K562 (cell line): ENCODE data around the gene ID2. TPM values are rescaled to one million over a fixed set of nuclear protein-coding genes. Genes with fewer than 3 reads are reported as not detected.
"Not testable (repeated sequence)": the region's sequence is repeated elsewhere in the genome, so short reads cannot be mapped to it uniquely, and the experiment has no call there.

ENCODE experiments used
- ATAC-seq: fragments of 200-7000 bp; cut with Tn5 transposase; 3 replicates; pipeline ENCODE4 v1.9.1; 2020; ENCODE audit warnings: moderate library complexity
- BruUV-seq: library from RNA; stranded (reverse); fragments of 400-500 nt; replicated peaks from 2 replicates; lab custom pipeline; 2021; lab: Mats Ljungman, UMichigan
- CTCF ChIA-PET: fragments of 300-600 bp; formaldehyde crosslinking; extraction: SDS; loops from one replicate; lab custom pipeline; 2021; ENCODE audit warnings: low intra/inter-chr PET ratio; lab: Yijun Ruan, JAX
- POLR2A ChIA-PET: fragments of 300-600, 350-650 bp; sonication (Branson Sonifier 250); formaldehyde crosslinking; extraction: SDS; loops from one replicate; lab custom pipeline; 2021; ENCODE audit warnings: antibody characterized with exemption, inconsistent platforms; lab: Yijun Ruan, JAX
- DNase-seq, 4 experiments: peaks; one replicate each; pipeline versions ENCODE4 v3.0.0 to v3.0.0-alpha.2; 2011 to 2018; ENCODE audit warnings: low spot score in 3 of 4, mixed read lengths in 3 of 4; ENCODE audit errors: extremely low read depth in 1 of 4
- FAIRE-seq: peaks from 2 replicates; lab custom pipeline; 2011; peaks lifted over from hg19 to GRCh38; lab: Jason Lieb, UNC
- H2AFZ ChIP-seq: 2 replicates; pipeline ENCODE4 v1.6.0; 2011; ENCODE audit warnings: low read depth, low read length, control low read depth, inconsistent platforms
- H3K27ac ChIP-seq: fragments of 200-600 bp; 3 replicates; pipeline ENCODE4 v1.8.0; 2011; ENCODE audit warnings: low read depth, mild to moderate bottlenecking, control low read depth, inconsistent platforms, low read length, moderate library complexity, mixed read lengths; ENCODE audit errors: extremely low read depth
- H3K27me3 ChIP-seq, 2 experiments: fragments of 300-600 bp in 1 of 2; 2 replicates in 1 of 2; 3 replicates in 1 of 2; pipeline versions ENCODE4 v1.6.0 to v1.8.0; 2011; ENCODE audit warnings: inconsistent platforms in 2 of 2, low read length in 2 of 2, mild to moderate bottlenecking in 1 of 2, mixed read lengths in 1 of 2, moderate library complexity in 1 of 2; ENCODE audit not compliant: control insufficient read depth in 2 of 2, insufficient read depth in 2 of 2
- H3K36me3 ChIP-seq: fragments of 300-600 bp; 3 replicates; pipeline ENCODE4 v1.8.0; 2011; ENCODE audit warnings: mild to moderate bottlenecking, low read length, inconsistent platforms; ENCODE audit not compliant: control insufficient read depth, insufficient read depth
- H3K4me1 ChIP-seq, 2 experiments: fragments of 200-600 bp in 1 of 2; replicated peaks in 1 of 2; 2 replicates in 1 of 2; 3 replicates in 1 of 2; pipeline versions ENCODE4 v1.5.1 to v1.8.0; 2011; ENCODE audit warnings: inconsistent platforms in 2 of 2, low read length in 2 of 2, mild to moderate bottlenecking in 1 of 2, mixed read lengths in 1 of 2, moderate library complexity in 1 of 2; ENCODE audit not compliant: control insufficient read depth in 2 of 2, insufficient read depth in 2 of 2
- H3K4me2 ChIP-seq: 2 replicates; pipeline ENCODE4 v1.6.1; 2011; ENCODE audit warnings: low read length, control low read depth, inconsistent platforms, mixed read lengths; ENCODE audit not compliant: insufficient read depth
- H3K4me3 ChIP-seq: fragments of 200-600 bp; sonication (generic), shearing (Covaris generic); 2 replicates; pipeline ENCODE4 v1.5.1; 2016; ENCODE audit warnings: control low read depth, inconsistent platforms
- H3K79me2 ChIP-seq: fragments of 200-600 bp; 3 replicates; pipeline ENCODE4 v1.8.0; 2011; ENCODE audit warnings: low read length, inconsistent platforms; ENCODE audit not compliant: control insufficient read depth, insufficient read depth
- H3K9ac ChIP-seq, 2 experiments: 2 replicates each; pipeline versions ENCODE4 v1.6.0 to v1.6.1; 2011; ENCODE audit warnings: low read depth in 2 of 2, low read length in 2 of 2, control low read depth in 1 of 2, inconsistent platforms in 1 of 2, mild to moderate bottlenecking in 1 of 2, mixed read lengths in 1 of 2; ENCODE audit not compliant: insufficient read depth in 1 of 2
- H3K9me1 ChIP-seq: one replicate; pipeline ENCODE4 v1.6.0; 2011; ENCODE audit warnings: inconsistent platforms, mild to moderate bottlenecking, low read length, moderate library complexity; ENCODE audit not compliant: control insufficient read depth, insufficient read depth
- H3K9me3 ChIP-seq: replicated peaks from 2 replicates; pipeline ENCODE4 v1.5.1; 2011; ENCODE audit warnings: low read depth, low read length, inconsistent platforms; ENCODE audit not compliant: control insufficient read depth, insufficient read depth
- H4K20me1 ChIP-seq: replicated peaks from 2 replicates; pipeline ENCODE4 v1.6.1; 2011; ENCODE audit warnings: low read length, inconsistent platforms, mixed read lengths; ENCODE audit not compliant: control insufficient read depth, insufficient read depth
- C11orf30 ChIP-seq: fragments of 450-650 bp; IDR thresholded peaks from 2 replicates; pipeline ENCODE4 v1.6.1; 2016; ENCODE audit warnings: low read depth, mild to moderate bottlenecking
- CEBPB ChIP-seq: fragments of 450-650 bp; IDR thresholded peaks from 2 replicates; pipeline ENCODE4 v1.6.1; 2016; ENCODE audit warnings: missing genetic modification characterization, missing compliant biosample characterization
- MEF2A ChIP-seq: IDR thresholded peaks from 2 replicates; pipeline ENCODE4 v1.6.1; 2011; ENCODE audit warnings: low read depth, mild to moderate bottlenecking, low read length, moderate library complexity; ENCODE audit not compliant: control insufficient read depth
- ZNF316 ChIP-seq: fragments of 450-650 bp; IDR thresholded peaks from 2 replicates; pipeline ENCODE4 v1.6.1; 2016
- WGBS: fragments of 100-300 bp; shearing (Covaris generic); methylation state at CpG from one replicate; pipeline ENCODE4 v1.1.6; 2016; ENCODE audit warnings: low coverage, mixed read lengths; ENCODE audit not compliant: insufficient coverage; ENCODE audit errors: missing lambda C conversion rate; 5-methylcytosine and 5-hydroxymethylcytosine counted together
- in situ Hi-C: fragments of 300-500 bp; cut with MboI; formaldehyde crosslinking; loops from 4 replicates; pipeline ENCODE4 v1.15.0; 2018; ENCODE audit warnings: inconsistent platforms, mixed read lengths
- intact Hi-C: fragments of 100-400 bp; cut with micrococcal nuclease; formaldehyde crosslinking; loops from 2 replicates; pipeline ENCODE4 v1.14.2; 2022
- polyA plus RNA-seq, 8 experiments: library from polyadenylated mRNA; depleted of rRNA in 4 of 8; stranded (reverse) in 5 of 8; unstranded in 3 of 8; fragments of >200 nt; fragmentation: Nextera tagmentation in 2 of 8; fragmentation: Illumina TruSeq in 1 of 8; extraction: Ambion mirVana in 2 of 8; extraction: Trizol in 1 of 8; gene quantifications; 2 replicates each; pipeline versions ENCODE4 v1.2.1 to v1.2.3, GENCODE V29; 2011 to 2014; ENCODE audit warnings: inconsistent platforms in 1 of 8, missing spikeins in 1 of 8
- total RNA-seq, 7 experiments: library from RNA; depleted of rRNA in 6 of 7; stranded (reverse); fragments of >200 nt in 6 of 7; fragmentation: Illumina TruSeq in 2 of 7; extraction: Trizol in 2 of 7; gene quantifications; 2 replicates each; pipeline versions ENCODE4 v1.2.1 to v1.2.3, GENCODE V29; 2011 to 2021; ENCODE audit warnings: low replicate concordance in 1 of 7
- TF ChIP-seq, protein P1 (sequence below): fragments of 450-650 bp; IDR thresholded peaks from 2 replicates; pipeline ENCODE4 v1.6.1; 2017; ENCODE audit warnings: antibody characterized with exemption, mild to moderate bottlenecking
- TF ChIP-seq, protein P2 (sequence below): fragments of 450-650 bp; IDR thresholded peaks from 2 replicates; pipeline ENCODE4 v1.6.1; 2016; ENCODE audit warnings: missing biosample characterization, missing genetic modification characterization

Gene ID2
- total and polyA plus RNA-seq, 9 of the 15 experiments (the other 6 are each of a cell fraction or from before 2014, with no cell fraction given) = 8.0 to 35.7 (median 16.6) TPM

DNA sequence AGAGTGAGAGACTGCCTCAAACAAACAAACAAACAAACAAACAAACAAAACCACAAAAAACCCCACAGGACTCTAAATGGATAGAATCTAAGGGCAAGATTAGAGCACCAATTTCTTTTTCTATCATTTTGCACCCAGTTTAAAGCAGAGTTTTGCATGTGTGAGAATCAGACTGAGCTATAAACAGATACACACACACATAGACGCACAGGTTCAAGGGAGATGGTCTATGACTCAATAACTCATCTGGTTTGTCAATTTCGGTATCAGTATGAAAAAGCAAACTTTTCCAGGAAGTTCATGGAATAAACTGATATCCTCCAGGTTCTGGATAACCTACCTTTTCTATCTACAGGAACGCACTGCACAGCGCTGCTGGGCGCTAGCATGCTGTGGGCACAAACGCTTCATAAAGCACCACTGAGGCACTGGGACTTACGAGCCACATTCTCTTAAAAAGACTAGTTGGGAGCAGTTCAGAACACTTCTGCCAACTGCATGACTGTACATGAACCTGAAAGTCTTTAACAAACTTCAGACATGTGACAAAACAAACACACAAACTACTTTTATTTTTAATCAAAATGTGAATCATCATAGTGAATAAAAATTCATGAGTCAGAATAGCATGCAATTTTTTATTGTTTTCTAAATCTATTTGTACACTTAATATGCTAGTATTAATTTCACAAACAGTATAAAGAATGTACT is 46.6 kb downstream of the ID2 start (continued):
- TF ChIP-seq, protein P1, sequence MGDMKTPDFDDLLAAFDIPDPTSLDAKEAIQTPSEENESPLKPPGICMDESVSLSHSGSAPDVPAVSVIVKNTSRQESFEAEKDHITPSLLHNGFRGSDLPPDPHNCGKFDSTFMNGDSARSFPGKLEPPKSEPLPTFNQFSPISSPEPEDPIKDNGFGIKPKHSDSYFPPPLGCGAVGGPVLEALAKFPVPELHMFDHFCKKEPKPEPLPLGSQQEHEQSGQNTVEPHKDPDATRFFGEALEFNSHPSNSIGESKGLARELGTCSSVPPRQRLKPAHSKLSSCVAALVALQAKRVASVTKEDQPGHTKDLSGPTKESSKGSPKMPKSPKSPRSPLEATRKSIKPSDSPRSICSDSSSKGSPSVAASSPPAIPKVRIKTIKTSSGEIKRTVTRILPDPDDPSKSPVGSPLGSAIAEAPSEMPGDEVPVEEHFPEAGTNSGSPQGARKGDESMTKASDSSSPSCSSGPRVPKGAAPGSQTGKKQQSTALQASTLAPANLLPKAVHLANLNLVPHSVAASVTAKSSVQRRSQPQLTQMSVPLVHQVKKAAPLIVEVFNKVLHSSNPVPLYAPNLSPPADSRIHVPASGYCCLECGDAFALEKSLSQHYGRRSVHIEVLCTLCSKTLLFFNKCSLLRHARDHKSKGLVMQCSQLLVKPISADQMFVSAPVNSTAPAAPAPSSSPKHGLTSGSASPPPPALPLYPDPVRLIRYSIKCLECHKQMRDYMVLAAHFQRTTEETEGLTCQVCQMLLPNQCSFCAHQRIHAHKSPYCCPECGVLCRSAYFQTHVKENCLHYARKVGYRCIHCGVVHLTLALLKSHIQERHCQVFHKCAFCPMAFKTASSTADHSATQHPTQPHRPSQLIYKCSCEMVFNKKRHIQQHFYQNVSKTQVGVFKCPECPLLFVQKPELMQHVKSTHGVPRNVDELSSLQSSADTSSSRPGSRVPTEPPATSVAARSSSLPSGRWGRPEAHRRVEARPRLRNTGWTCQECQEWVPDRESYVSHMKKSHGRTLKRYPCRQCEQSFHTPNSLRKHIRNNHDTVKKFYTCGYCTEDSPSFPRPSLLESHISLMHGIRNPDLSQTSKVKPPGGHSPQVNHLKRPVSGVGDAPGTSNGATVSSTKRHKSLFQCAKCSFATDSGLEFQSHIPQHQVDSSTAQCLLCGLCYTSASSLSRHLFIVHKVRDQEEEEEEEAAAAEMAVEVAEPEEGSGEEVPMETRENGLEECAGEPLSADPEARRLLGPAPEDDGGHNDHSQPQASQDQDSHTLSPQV = no peak
- TF ChIP-seq, protein P2, sequence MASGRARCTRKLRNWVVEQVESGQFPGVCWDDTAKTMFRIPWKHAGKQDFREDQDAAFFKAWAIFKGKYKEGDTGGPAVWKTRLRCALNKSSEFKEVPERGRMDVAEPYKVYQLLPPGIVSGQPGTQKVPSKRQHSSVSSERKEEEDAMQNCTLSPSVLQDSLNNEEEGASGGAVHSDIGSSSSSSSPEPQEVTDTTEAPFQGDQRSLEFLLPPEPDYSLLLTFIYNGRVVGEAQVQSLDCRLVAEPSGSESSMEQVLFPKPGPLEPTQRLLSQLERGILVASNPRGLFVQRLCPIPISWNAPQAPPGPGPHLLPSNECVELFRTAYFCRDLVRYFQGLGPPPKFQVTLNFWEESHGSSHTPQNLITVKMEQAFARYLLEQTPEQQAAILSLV = no peak
- no peak for TF ChIP-seq CEBPB
- no peak for TF ChIP-seq MEF2A

DNA sequence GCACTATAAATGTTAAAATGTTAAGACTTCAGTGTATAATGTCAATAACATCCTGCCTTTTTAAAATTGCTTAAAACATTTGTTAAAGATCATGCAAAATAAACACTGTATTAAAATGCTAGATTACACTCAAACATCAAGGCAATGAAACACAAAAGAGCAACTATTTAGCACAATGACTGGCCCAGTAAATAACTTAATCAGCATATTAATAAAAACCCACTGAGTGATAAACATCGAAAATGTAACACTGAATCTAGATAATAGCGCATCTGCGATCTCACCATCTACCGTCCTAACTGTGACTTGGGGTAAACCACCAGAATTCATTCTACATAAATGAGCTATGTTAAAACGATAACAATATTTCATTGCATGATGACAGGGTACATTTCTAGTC is 47.2 kb downstream of the ID2 start:
- intact Hi-C loops, H3K9me1 ChIP-seq, H3K4me2 ChIP-seq, FAIRE-seq, CTCF ChIA-PET, H3K4me1 ChIP-seq, H4K20me1 ChIP-seq, BruUV-seq, H3K9ac ChIP-seq, H3K9me3 ChIP-seq, DNase-seq, H3K79me2 ChIP-seq, H3K27me3 ChIP-seq, H3K27ac ChIP-seq, in situ Hi-C loops, ATAC-seq, H3K4me3 ChIP-seq, H2AFZ ChIP-seq: not testable (repeated sequence)
- 79% methylated on average over 5 of the region's 5 CpGs for WGBS
- peaks cover 37% of the 10 kb centered on the region; the same call in 2 of the 3 replicates for H3K36me3 ChIP-seq
- TF ChIP-seq ZNF316 = peak; percentile 50; the same call in 1 of the 2 replicates
- peak; percentile 38 for TF ChIP-seq C11orf30
- POLR2A ChIA-PET = interaction anchor here (0.8 kb wide), 1 partner anchor 45 kb away, joined by 3 read pairs; no protein-coding TSS in a partner anchor
